ENCODE results near the gene AOC1. TPM values are rescaled to one million over a fixed set of nuclear protein-coding genes. Genes with fewer than 3 reads are reported as not detected.

The AOC1 gene
- total RNA-seq, 2 experiments from 2014 or later: not detected

GRCh38 chr7:150910996-150911422 is 58.7 kb downstream of the AOC1 start:
- CTCF ChIA-PET: interaction anchor here (1.4 kb wide), 1 partner anchor 13 kb away, joined by 3 read pairs; no protein-coding TSS in a partner anchor
- POLR2A ChIA-PET: interaction anchor here (0.6 kb wide), 1 partner anchor 134 kb away, joined by 5 read pairs; no protein-coding TSS in a partner anchor

Other genes with a start within 250 kb of the AOC1 start
- gene GIMAP6, start 220.1 kb upstream of the AOC1 start, total RNA-seq: 10 to 100 TPM; 26.5 to 27.4 TPM
- 10 to 100 TPM; 30.6 to 32.1 TPM for gene GIMAP2, start 166.8 kb upstream of the AOC1 start, total RNA-seq
- gene GIMAP1, start 135.9 kb upstream of the AOC1 start, total RNA-seq: 1 to 10 TPM; 3.6 to 4.7 TPM
- 10 to 100 TPM; 60.1 to 61.0 TPM for gene GIMAP5, start 115.1 kb upstream of the AOC1 start, total RNA-seq
- not detected for gene TMEM176B, start 52.2 kb upstream of the AOC1 start, total RNA-seq
- not detected for gene TMEM176A, start 51.7 kb upstream of the AOC1 start, total RNA-seq
- under 1 TPM; 0.11 to 0.13 TPM for gene KCNH2, start 125.8 kb downstream of the AOC1 start, total RNA-seq
- gene NOS3, start 138.5 kb downstream of the AOC1 start, total RNA-seq: 1 to 10 TPM; 9.1 to 9.7 TPM
- gene ATG9B, start 172.0 kb downstream of the AOC1 start, total RNA-seq: 1 to 10 TPM; 6.3 to 7.7 TPM
- gene ABCB8, start 175.9 kb downstream of the AOC1 start, total RNA-seq: 10 to 100 TPM; 55.8 to 56.4 TPM
- gene ASIC3, start 196.0 kb downstream of the AOC1 start, total RNA-seq: 1 to 10 TPM; 2.9 to 3.6 TPM
- 10 to 100 TPM; 19.0 to 21.2 TPM for gene CDK5, start 205.4 kb downstream of the AOC1 start, total RNA-seq
- 100 to 1,000 TPM; 118 to 120 TPM for gene SLC4A2, start 207.1 kb downstream of the AOC1 start, total RNA-seq
- 10 to 100 TPM; 78.3 to 84.4 TPM for gene FASTK, start 228.3 kb downstream of the AOC1 start, total RNA-seq
- 10 to 100 TPM; 77.4 to 79.7 TPM for gene TMUB1, start 231.0 kb downstream of the AOC1 start, total RNA-seq
- 10 to 100 TPM; 41.2 to 48.5 TPM for gene AGAP3, start 234.0 kb downstream of the AOC1 start, total RNA-seq